Panc1 (cell line): ENCODE measurements around the gene PDGFA. TPM values are rescaled to one million over a fixed set of nuclear protein-coding genes. Genes with fewer than 3 reads are reported as not detected.
A peak's percentile ranks its signal among the peaks of the same experiment; 100 is the strongest.

Experiments used
- ATAC-seq: fragments of 200-7000 bp; cut with Tn5 transposase; 2 replicates; pipeline ENCODE4 v1.9.1; 2020; ENCODE audit warnings: mild to moderate bottlenecking, moderate library complexity
- BruUV-seq: library from RNA; stranded (reverse); fragments of 400-500 nt; replicated peaks from 2 replicates; lab custom pipeline; 2021; lab: Mats Ljungman, UMichigan
- CTCF ChIA-PET: fragments of 300-600 bp; sonication (Branson Sonifier 250); formaldehyde crosslinking; loops from one replicate; lab custom pipeline; 2022; ENCODE audit warnings: antibody characterized with exemption; lab: Charles Lee
- POLR2A ChIA-PET: fragments of 300-600 bp; sonication (Branson Sonifier 250); formaldehyde crosslinking; loops from one replicate; lab custom pipeline; 2022; ENCODE audit warnings: antibody characterized with exemption; lab: Charles Lee
- DNase-seq: peaks from one replicate; pipeline ENCODE4 v3.0.0-alpha.2; 2010; ENCODE audit warnings: low read depth, low spot score
- H3K27ac ChIP-seq: 2 replicates; pipeline ENCODE4 v1.5.1; 2011; ENCODE audit warnings: mild to moderate bottlenecking, low read length, inconsistent platforms
- H3K27me3 ChIP-seq: fragments of 200-500 bp; sonication (Bioruptor generic); 2 replicates; pipeline ENCODE4 v1.6.0; 2014; ENCODE audit warnings: low read length, inconsistent platforms; ENCODE audit not compliant: control insufficient read depth, insufficient read depth
- H3K36me3 ChIP-seq: fragments of 200-500 bp; sonication (Bioruptor generic); 2 replicates; pipeline ENCODE4 v1.5.1; 2014; ENCODE audit warnings: inconsistent platforms, mild to moderate bottlenecking, low read length, moderate library complexity; ENCODE audit not compliant: control insufficient read depth, insufficient read depth
- H3K4me1 ChIP-seq: 2 replicates; pipeline ENCODE4 v1.5.1; 2011; ENCODE audit warnings: inconsistent platforms, mild to moderate bottlenecking, low read length, moderate library complexity; ENCODE audit not compliant: control insufficient read depth, insufficient read depth
- H3K4me3 ChIP-seq, 2 experiments: 2 replicates each; pipeline ENCODE4 v1.5.1; 2011 to 2012; ENCODE audit warnings: low read depth in 2 of 2, low read length in 2 of 2, mild to moderate bottlenecking in 2 of 2, inconsistent platforms in 1 of 2, moderate library complexity in 1 of 2
- H3K9me3 ChIP-seq: fragments of 200-500 bp; sonication (Bioruptor generic); 2 replicates; pipeline ENCODE4 v1.5.1; 2014; ENCODE audit warnings: low read depth, mild to moderate bottlenecking, inconsistent platforms, low read length, moderate library complexity; ENCODE audit not compliant: control insufficient read depth, insufficient read depth
- CTCF ChIP-seq: fragments of 450-650 bp; IDR thresholded peaks from 2 replicates; pipeline ENCODE4 v1.5.1; 2017; ENCODE audit warnings: mild to moderate bottlenecking
- POLR2AphosphoS5 ChIP-seq: IDR thresholded peaks from 2 replicates; pipeline ENCODE4 v1.6.1; 2012; ENCODE audit warnings: mild to moderate bottlenecking, low read depth, low read length, moderate library complexity
- REST ChIP-seq, 2 experiments: IDR thresholded peaks; 2 replicates each; pipeline ENCODE4 v1.6.1; 2011 to 2012; ENCODE audit warnings: low read depth in 2 of 2, control low read depth in 1 of 2, low read length in 1 of 2, mild to moderate bottlenecking in 1 of 2, moderate library complexity in 1 of 2; ENCODE audit not compliant: insufficient read depth in 1 of 2
- SIN3A ChIP-seq: IDR thresholded peaks from 2 replicates; pipeline ENCODE4 v1.6.1; 2012; ENCODE audit warnings: low read depth, mild to moderate bottlenecking, low read length, moderate library complexity, borderline replicate concordance; ENCODE audit not compliant: insufficient read depth
- TCF7L2 ChIP-seq: IDR thresholded peaks from 2 replicates; pipeline ENCODE4 v1.6.1; 2011; ENCODE audit warnings: mild to moderate bottlenecking, low read depth, low read length, inconsistent platforms
- in situ Hi-C: cut with HindIII; loops from 2 replicates; pipeline ENCODE4 v1.10.0; 2016; ENCODE audit warnings: low sequenced_read_pairs, low pct_unique_long_range_greater_than_20kb
- intact Hi-C: fragments of 100-400 bp; cut with micrococcal nuclease; formaldehyde crosslinking; loops from one replicate; pipeline ENCODE4 v1.10.0; 2022; ENCODE audit not compliant: unreplicated experiment
- total RNA-seq: library from RNA; stranded (reverse); gene quantifications from one replicate; pipeline ENCODE4 v1.2.1, GENCODE V29; 2021; ENCODE audit not compliant: unreplicated experiment

Gene PDGFA
- total RNA-seq, 1 experiment from 2014 or later = 18.5 TPM

- in situ Hi-C loops (no loop called here), intact Hi-C loops (no loop called here)
- Histone ChIP-seq H3K36me3 (no peaks in the 10 kb centered on the region), H3K9me3 (no peaks in the 10 kb centered on the region), H3K4me3 (no peak overlapping the region), H3K27me3 (no peaks in the 10 kb centered on the region), H3K27ac (no peak overlapping the region), H3K4me1 (peaks cover 12% of the 10 kb centered on the region)
- POLR2A ChIA-PET = no interaction called here
- TF ChIP-seq POLR2AphosphoS5 (no peak), REST (IDR thresholded peaks at IDR 0.05; ENCODE audit: insufficient read depth in 1 of 2, low read depth in 2 of 2, low read length in 1 of 2) (no peak), TCF7L2 (no peak), CTCF (no peak), SIN3A (no peak)
- ATAC-seq (no peak), DNase-seq (no peak)
- CTCF ChIA-PET = no interaction called here
- no TSS peak for BruUV-seq
Observed at GRCh38 chr7:452791-453455, 66.7 kb downstream of the PDGFA start.

GRCh38 chr7:452226-452751 lies 67.4 kb downstream of the PDGFA start:
- DNase-seq = no peak
- Histone ChIP-seq H3K4me1 (peaks cover 12% of the 10 kb centered on the region), H3K4me3 (no peak overlapping the region), H3K27ac (no peak overlapping the region), H3K9me3 (no peaks in the 10 kb centered on the region), H3K36me3 (no peaks in the 10 kb centered on the region), H3K27me3 (no peaks in the 10 kb centered on the region)
- TF ChIP-seq SIN3A = no peak
- no peak for TF ChIP-seq TCF7L2
- TF ChIP-seq REST (IDR thresholded peaks at IDR 0.05; ENCODE audit: insufficient read depth in 1 of 2, low read depth in 2 of 2, low read length in 1 of 2) = no peak
- no peak for TF ChIP-seq POLR2AphosphoS5
- TF ChIP-seq CTCF = no peak
- CTCF ChIA-PET = no interaction called here
- in situ Hi-C loops = no loop called here
- no TSS peak for BruUV-seq
- peak; percentile 17; the same call in 1 of the 2 replicates for ATAC-seq
- intact Hi-C loops = no loop called here
- POLR2A ChIA-PET = no interaction called here
